Thyroid gland (tissue), 4 donors: ENCODE data around the gene PHACTR1.

Source experiments
- CTCF ChIP-seq, 6 experiments: fragments of 200-600 bp in 3 of 6; fragments of 450-650 bp in 3 of 6; sonication (generic) in 3 of 6; IDR thresholded peaks; one replicate each; pipeline ENCODE4 v1.5.1; 2016 to 2019; ENCODE audit warnings: antibody characterized with exemption in 6 of 6, mild to moderate bottlenecking in 2 of 6, inconsistent platforms in 1 of 6, moderate library complexity in 1 of 6
- POLR2A ChIP-seq, 2 donors: fragments of 450-650 bp; IDR thresholded peaks; one replicate each; pipeline ENCODE4 v1.6.1; 2017; ENCODE audit warnings: antibody characterized with exemption in 2 of 2, mild to moderate bottlenecking in 2 of 2, moderate library complexity in 1 of 2

GRCh38 chr6:13288481-13288880, 571.9 kb downstream of the PHACTR1 start:
- TF ChIP-seq CTCF (IDR thresholded peaks at IDR 0.05) (no peak), POLR2A (IDR thresholded peaks at IDR 0.05) (no peak)
